Thyroid gland (tissue), 4 donors: ENCODE measurements around the gene HLA-A.

Experiments used
- CTCF ChIP-seq, 6 experiments: fragments of 200-600 bp in 3 of 6; fragments of 450-650 bp in 3 of 6; sonication (generic) in 3 of 6; IDR thresholded peaks; one replicate each; pipeline ENCODE4 v1.5.1; 2016 to 2019; ENCODE audit warnings: antibody characterized with exemption in 6 of 6, mild to moderate bottlenecking in 2 of 6, inconsistent platforms in 1 of 6, moderate library complexity in 1 of 6
- POLR2A ChIP-seq, 2 donors: fragments of 450-650 bp; IDR thresholded peaks; one replicate each; pipeline ENCODE4 v1.6.1; 2017; ENCODE audit warnings: antibody characterized with exemption in 2 of 2, mild to moderate bottlenecking in 2 of 2, moderate library complexity in 1 of 2

GRCh38 chr6:29941916-29942274 is 437 bp upstream of the HLA-A start:
- no peak for TF ChIP-seq POLR2A (IDR thresholded peaks at IDR 0.05)
- TF ChIP-seq CTCF (IDR thresholded peaks at IDR 0.05), result no peak
